ENCODE results near the gene WDR46. TPM values are rescaled to one million over a fixed set of nuclear protein-coding genes. Genes with fewer than 3 reads are reported as not detected.

WDR46 gene, protein sequence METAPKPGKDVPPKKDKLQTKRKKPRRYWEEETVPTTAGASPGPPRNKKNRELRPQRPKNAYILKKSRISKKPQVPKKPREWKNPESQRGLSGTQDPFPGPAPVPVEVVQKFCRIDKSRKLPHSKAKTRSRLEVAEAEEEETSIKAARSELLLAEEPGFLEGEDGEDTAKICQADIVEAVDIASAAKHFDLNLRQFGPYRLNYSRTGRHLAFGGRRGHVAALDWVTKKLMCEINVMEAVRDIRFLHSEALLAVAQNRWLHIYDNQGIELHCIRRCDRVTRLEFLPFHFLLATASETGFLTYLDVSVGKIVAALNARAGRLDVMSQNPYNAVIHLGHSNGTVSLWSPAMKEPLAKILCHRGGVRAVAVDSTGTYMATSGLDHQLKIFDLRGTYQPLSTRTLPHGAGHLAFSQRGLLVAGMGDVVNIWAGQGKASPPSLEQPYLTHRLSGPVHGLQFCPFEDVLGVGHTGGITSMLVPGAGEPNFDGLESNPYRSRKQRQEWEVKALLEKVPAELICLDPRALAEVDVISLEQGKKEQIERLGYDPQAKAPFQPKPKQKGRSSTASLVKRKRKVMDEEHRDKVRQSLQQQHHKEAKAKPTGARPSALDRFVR
- total RNA-seq = 68.2 and 70.7 TPM in 2 replicates

DNA sequence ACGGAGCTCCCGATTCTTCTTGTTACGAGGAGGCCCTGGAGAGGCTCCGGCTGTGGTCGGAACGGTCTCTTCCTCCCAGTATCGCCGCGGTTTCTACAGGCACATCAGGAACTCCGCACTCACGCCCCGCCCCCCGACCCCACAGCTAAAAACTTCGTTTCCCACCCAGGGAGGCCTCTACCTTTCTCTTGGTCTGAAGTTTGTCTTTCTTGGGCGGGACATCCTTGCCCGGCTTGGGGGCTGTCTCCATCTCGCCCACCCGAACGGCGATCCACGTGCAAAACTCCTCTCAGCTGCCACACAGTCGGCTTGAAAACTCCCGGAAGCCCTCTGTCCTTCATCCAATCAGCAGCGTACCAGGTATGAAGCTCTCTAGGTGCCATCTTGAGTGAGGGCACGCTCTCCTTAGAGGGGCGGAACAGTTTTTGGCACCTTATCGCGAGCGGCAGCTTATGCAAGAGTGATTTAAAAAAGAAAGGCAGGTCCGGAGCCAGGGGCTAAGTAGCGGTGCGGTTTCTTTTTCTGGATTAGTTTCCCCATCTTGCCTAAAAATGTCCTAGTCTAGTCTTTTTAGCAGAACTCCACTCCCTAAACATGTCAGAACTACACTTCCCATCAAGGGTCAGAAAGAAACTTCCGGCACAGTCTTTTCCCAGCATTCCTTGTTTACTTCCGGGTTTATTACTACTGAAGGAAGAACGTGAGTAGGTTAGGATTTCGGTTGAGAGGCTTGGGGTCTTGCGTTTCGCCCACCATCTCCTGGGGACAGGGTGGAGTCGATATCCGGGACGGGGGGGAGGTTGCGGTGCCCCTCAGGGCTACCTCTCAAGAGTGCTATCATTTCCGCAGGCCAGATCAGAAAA lies at the start of gene WDR46, which contains the start of gene PFDN6:
WDR46 (minus strand) TSS at position 319 of the 863 bp plus-strand sequence; CDS start at position 250, 69 bp downstream.
PFDN6 (plus strand) TSS at position 681 of the 863 bp plus-strand sequence. CDS start 256 bp downstream, outside the sequence.
- intact Hi-C loops (cut with micrococcal nuclease) = loop anchor here (1.0 kb wide), 12 partner anchors 10 to 165 kb away; partner anchors contain the start of genes B3GALT4, CUTA, KIFC1 and RING1

DNA sequence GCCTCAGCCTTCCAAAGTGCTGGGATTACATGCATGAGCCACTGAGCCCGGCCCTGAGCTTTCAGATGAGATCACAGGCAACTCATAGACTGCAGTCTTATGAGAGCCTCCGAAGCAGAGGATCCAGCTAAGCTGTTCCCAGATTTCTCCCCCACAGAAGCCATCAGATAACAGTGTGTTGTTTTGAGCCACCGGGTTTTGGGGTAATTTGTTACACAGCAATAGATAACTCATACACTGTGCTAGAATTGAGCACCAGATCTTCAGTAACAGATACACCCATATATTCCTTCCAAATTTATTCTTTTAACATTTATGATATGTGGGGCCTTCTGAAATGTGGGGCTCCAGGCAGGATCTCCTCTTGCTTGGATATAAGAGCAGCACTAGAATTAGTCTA lies 47.5 kb upstream of the WDR46 start:
- intact Hi-C loops (cut with micrococcal nuclease) = no loop called here

DNA sequence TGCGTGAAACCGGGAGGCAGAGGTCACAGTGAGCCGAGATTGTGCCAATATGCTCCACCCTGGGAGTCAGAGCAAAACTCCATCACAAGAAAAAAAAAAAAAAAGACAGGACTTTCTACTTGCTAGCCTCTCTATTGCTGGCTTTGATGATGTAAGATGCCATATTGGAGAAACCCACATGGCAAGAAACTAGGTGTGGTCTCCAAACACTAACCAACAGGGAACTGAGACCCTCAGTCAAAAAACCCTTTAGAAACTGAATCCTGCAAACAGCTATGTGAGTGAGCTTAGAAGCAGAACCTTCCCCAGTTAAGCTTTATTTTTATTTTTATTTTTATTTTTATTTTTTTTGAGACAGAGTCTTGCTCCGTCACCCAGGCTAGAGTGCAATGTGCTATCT lies 46.9 kb upstream of the WDR46 start:
- intact Hi-C loops (cut with micrococcal nuclease) = no loop called here

DNA sequence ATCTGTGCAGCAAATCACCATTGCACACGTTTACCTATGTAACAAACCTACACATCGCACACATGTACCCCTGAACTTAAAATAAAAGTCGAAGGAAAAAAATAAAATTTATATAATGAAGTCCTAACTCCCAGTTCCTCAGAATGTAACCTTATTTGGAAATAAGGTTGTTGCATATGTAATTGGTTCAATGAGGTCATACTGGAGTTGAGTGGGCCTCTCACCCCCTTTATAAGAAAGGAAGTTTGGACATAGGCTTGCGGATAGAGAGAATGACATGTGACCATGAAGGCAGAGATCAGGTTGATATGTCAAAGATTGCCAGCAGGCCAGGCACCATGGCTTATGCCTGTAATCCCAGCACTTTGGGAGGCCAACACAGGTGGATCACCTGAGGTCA lies 44.6 kb upstream of the WDR46 start:
- intact Hi-C loops (cut with micrococcal nuclease) = no loop called here

DNA sequence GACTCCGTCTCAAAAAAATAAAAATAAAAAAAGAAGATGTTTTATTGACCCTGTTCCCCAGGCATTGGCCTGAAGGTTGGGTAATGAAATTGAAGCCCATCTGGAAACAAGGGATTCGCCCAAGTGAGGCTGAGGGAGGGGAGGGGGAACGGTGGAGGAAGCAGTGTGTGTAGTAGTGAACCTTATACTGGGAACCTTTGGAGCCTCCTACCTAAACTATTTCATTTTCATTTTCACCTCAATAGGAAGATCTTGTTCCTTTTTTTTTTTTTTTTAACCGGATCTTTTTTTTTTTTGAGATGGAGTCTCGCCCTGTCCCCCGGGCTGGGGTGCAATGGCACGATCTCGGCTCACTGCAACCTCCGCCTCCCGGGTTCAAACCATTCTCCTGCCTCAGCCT lies 41.7 kb upstream of the WDR46 start:
- intact Hi-C loops (cut with micrococcal nuclease) = no loop called here

DNA sequence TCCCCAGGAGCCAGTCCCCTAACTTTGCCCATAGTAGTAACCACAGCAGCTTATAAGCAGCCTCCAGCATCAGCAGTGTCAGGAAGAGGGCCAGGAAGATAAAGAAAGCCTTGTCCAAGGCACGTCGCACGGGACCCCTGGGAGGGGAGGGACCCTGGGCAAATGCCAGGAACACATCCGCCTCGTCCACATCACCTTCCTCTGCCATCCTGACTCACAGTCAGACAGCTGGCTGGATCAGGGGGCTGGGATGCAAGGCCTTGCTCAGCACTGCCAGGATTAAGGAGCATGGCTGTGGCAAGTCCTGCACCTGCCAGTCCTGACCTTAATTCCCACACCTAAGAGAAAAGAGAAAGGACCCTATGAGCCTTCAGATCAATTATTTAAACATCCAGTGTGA lies 40.0 kb upstream of the WDR46 start:
- intact Hi-C loops (cut with micrococcal nuclease) = no loop called here

DNA sequence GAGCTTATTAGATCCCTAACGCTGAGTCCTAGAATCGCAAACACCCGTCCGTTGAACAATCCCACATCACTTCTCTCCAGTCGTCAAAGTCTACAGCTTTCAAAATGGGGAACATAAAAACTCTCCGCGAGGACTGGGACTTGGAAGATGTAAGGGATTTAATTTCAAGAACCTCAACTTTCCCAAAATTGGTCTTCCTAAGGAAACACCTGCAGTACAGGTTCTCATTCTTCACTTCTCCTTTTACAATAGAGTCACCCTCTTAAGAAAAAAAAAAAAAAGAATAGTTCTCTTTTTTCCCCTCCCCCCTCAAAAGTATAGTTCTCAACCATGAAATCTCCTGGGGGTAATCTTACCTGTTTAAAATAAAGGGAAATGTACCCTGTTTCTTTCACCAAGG lies 35.1 kb upstream of the WDR46 start:
- intact Hi-C loops (cut with micrococcal nuclease) = no loop called here

DNA sequence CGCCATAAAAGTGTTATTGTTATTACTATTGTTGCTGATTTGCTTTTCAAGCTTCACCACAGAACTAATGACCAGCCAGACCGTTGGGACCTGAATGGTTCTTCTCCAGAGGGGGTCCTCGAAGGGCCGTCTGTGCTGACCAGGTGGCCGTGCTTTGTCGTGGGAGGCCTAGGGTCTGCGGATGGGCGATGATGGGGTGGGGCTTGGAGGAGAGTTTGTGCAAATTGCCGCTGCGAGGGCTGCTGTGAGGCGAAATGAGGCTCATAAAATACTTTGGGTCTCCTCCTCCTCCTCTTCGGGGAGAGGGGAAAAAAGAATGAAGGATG lies 34.5 kb upstream of the WDR46 start:
- intact Hi-C loops (cut with micrococcal nuclease) = loop anchor here (1.0 kb wide), 11 partner anchors 9 to 298 kb away; partner anchors contain the start of genes B3GALT4, ITPR3, KIFC1 and PFDN6

DNA sequence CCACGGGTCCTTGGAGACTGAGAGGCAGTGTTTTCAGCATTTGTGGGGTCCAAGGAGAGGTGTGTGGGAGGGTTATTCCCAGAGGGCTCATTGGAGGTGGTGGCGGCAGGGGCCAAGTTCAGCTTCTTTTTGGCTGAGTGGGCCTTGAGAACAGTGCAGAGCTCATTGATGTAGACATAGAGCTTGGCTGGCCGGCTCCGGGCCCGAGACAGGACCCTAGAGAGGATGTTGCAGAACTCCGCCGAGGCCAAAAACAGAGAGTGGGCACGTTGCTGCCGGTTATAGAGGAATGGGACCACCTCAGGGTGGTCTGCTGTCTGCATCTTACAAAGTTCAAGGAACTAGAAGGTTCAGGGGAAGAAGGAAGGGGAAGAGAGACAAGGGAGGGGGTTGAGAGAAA lies 32.2 kb upstream of the WDR46 start:
- intact Hi-C loops (cut with micrococcal nuclease) = no loop called here

DNA sequence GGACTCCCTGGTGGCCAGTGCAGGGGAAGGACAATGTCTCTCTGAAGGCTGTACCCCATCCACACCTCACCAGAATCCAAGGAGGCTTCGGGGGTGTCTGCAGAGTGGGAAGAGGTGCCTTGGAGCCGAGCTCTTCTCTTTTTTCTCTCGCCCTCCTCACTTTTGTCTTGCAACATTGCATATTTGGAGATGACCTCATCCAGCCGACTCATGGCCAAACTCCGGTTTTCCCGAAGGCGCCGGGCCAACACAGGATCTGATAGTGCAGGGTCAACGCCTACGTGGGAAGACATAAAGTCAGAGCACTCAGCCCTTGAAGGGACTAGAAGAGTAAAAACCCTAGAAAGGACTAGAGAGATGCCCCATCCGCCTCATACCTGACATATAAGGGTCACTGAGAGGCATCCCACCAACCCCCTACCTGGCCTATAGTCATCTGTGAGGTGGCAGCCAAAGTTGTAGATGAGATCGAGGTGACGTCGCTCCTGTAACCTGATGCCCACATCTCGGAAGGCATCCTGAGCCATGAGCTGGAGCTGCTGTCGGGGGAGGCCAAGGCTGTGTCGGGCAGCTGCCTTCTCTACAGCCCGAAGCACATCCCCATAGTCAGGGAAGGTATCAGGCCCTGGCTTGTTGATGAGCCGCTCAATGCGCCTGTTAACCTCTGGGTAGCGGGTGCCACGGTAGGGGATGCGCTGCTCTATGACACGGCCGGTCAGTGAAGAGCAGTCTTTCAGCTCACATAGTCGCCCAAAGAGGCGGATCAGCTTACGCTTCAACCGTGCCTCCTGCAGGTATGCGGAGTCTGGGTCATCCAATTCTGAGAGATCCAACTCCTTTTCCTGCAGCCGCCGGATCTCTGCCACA lies 31.5 kb upstream of the WDR46 start:
- intact Hi-C loops (cut with micrococcal nuclease) = no loop called here

DNA sequence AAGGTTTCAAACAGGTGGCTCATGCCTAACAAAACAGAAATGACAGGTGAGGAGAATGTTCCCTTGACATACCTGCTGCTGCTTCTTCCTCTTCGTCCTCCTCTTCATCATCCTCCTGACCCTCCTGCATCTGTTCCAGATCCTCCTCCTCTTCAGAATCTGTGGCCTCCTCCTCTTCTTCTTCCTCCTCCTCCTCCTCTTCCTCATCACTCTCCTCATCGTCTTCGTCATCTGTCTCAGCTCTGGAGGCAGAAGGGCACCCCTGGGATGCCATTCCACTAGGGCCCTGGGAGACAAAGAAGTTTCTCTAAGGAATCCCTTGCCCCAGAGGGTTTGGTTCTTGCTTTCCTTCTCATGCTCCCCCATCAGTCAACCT lies 30.9 kb upstream of the WDR46 start:
- intact Hi-C loops (cut with micrococcal nuclease) = no loop called here

DNA sequence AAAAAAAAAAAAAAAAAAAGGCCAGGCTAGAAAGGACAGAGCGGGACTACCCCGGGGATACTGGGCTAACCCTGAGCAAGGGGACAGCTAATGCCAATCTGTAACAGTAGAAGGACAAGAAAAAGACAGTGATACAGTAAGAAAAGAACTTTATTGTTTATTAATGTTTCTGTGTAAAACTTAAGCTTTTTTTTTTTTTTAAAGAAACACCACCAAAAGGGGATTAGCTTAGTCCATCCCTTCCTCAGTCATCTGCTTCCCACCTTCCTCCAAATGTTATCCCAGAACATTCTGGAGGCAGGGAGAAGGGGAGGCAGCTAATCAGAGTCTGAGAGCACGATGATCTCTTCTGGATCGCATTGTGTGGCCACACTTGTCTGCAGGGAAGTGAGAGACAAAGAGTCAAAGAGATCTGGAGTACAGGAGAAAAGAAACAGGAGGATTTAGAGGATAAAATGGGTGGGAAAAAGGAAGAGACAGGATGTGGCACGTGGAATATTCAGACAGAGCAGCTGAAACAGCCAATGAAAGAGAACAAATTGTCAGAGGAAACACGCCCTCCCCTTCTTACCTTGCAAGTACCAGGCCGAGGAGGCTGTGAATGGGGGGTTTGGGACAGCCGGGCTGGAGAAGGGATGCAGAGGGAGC lies 29.5 kb upstream of the WDR46 start:
- intact Hi-C loops (cut with micrococcal nuclease) = loop anchor here (1.0 kb wide), 1 partner anchor 47 kb away; the partner anchor contains the start of gene VPS52

DNA sequence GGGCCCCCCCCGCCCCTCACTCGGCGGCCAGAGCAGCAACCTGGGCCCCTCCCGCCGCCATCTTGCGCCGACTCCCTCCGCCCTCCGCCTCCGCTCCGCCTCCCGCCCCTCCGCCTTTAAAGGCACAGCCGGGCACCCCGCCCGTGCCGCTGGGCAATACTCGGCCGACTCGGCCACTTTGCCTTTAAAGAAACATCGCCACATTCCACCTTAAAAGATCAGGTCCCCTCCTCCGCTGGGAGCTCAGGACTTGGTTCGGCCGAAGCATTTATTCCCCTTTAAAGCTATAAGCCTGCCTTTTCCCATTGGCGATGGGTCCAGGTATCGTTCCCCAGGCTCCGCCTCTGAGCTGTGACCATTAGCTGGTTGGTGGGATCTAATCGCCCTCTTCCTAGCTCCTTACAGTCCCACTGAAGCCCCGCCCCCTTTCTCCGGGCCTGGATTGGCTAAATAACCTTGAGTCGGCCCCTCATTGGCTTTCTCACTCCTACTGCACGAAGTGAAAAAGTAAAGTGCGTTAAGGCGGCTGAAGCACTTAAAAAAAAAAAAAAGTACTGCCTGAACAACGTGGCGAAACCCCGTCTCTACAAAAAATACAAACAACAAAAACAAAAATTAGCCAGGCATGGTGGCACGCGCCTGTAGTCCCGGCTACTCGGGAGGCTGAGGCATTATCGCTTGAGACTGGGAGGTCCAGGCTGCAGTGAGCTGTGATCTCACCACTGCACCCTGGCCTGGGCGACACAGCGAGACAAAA lies 28.8 kb upstream of the WDR46 start, which contains the start of gene ZBTB22:
ZBTB22 (minus strand) TSS at position 76 of the 757 bp plus-strand sequence. CDS start 828 bp downstream, outside the sequence.
- intact Hi-C loops (cut with micrococcal nuclease) = loop anchor here (1.0 to 2.0 kb wide), 4 partner anchors 26 to 473 kb away; partner anchors contain the start of genes PFDN6, PSMB8, VPS52 and WDR46

DNA sequence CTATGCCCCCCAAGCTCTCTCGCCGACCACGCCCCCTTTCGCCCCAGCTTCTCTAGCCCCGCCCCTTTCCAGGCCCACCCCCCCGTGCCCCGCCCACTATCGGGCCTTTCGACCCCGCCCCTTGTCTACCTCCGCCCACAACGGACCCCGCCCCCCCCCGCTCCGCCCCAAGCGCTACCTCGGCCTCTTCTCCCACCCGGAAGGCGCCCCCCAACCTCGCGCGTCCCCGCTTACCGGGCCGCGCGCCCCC lies 28.3 kb upstream of the WDR46 start:
- intact Hi-C loops (cut with micrococcal nuclease) = loop anchor here (1.0 to 2.0 kb wide), 3 partner anchors 27 to 473 kb away; partner anchors contain the start of genes PFDN6, PSMB8 and WDR46

DNA sequence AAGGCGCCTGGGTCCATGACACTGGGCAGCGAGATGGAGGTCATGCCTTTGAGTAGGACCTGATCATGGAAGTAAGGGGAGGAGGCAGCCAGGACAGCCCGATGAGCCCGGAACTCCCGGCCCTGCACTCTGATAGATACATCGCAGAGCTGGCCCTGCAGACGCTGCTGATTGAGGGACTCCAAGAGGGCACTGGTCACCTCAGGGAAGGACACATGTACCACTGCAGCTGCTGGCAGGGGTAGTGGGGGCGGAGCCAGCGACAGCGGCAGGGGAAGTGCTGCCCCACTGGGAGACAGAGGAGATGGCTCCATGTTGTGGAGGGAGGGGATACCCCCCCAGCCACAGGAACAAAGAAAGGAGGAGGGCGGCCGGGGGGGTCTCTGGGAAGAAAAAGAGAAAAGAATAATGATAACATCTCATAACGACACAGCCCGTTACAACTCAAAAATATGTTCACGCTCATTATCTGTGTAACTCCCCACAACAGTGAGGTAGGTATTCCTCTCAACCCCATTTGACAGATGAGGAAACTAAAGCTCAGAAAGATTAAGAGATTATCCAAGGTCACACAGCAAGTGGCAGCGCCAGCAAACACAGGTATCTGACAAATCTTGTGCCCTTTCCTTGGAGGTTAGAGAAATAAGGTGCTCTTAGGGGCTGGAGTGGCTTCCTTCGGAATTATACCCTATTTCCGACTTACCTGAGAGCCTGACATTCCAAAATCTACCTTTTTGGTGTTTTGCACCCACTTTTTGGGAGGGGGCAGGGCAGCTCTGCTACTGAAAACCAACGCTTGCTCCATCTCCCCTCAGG lies 27.8 kb upstream of the WDR46 start:
- intact Hi-C loops (cut with micrococcal nuclease) = loop anchor here (1.0 to 2.0 kb wide), 3 partner anchors 27 to 472 kb away; partner anchors contain the start of genes PFDN6, PSMB8 and WDR46

DNA sequence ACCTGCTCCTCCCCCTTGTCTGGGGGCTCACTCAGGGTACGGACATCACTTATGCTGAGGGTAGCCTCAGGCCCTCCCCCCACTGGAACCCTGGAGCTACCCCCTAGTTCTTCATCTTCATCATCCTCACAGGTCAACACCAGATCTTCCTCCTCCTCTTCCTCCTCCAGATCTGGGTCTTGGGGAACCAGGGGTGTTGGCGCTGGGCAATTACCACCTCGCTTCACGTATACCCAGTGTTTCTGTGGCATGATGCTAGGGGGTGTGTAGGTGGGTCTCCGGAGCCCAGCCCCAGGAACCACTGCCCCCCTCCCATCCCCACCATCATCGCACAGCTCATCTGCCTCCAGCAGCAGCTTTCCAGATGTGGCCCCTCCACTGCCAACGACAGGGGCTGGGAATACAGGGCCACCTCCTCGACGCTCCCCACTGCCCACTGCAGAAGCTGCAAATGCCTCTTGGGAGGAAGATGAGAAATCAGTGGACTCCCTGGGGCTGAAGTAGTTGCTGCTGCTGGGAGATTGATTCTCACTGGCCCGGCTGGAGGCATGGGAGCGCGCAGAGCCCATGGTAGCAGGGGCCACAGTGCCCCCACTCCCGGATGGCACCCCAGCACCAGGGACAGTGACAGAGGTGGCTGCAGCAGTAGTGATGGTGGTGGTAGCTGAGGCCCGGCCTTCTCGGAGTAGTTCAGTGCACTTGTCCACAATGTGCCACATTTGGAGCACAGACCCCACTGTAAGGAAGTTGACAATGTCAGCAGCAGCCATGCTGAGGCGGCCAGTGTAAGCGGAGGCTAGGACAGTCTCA lies 27.0 kb upstream of the WDR46 start:
- intact Hi-C loops (cut with micrococcal nuclease) = loop anchor here (2.0 kb wide), 2 partner anchors 343 to 471 kb away; partner anchors contain the start of gene PSMB8

Measured in T-helper 1 cell treated with Interleukin-12 subunit alpha and Interleukin-12 subunit beta and Interleukin-4 antibody, amounts not matched to agents 30 ng/mL and 1 ng/mL, for 36 hours (primary cell).